Activated CD8-positive, alpha-beta memory T cell treated with anti-CD3 and anti-CD28 coated beads for 24 hours (primary cell): ENCODE measurements around the gene TCEA2.
A peak's percentile ranks its signal among the peaks of the same experiment; 100 is the strongest.

ENCODE experiments used
- DNase-seq: peaks from one replicate; pipeline ENCODE4 v3.0.0-alpha.2; 2020

TCEA2 gene

GRCh38 chr20:64067733-64068307, 4.8 kb downstream of the TCEA2 start:
- no peak for DNase-seq

DNA sequence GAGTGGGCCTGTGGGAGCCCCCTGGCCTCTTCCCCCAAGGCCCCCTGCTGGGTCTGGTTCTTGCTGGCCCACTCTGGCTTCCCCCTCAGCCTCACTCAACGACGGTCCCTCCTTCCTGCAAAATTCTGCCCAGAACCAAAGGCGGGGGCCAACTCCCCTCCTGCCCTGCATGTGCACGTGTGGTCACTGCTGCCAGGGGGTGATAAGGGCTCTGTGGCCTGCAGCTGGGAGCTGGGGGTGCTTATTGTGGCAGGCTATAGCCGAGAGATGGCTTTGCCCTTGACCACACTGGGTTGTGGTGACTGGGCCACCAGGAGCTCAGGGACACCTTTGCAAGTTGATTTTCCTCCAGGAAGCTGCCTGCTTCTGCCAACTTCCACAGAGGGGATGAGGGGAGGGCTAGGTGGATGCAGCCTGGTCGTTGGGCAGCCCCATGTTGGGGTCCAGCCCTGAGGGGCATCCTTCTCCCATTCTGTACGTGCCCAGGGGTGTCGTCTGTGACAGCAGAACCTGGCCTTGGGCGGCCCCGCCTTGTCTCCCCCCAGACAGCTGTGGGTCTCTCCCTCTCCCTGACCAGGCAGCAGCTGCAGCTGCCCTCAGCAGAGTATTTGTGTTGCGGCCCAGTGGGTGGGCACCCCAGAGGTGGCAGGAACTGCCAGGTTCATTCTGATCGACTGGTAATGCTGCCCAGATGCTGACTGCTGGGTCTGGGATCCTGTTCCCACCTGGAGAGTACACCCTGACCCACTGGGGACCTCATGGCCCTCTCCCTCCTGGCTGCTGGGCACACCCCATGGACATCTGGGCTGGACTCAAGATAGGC, 5.6 kb downstream of the TCEA2 start:
- no peak for DNase-seq

- DNase-seq: no peak
Measured at GRCh38 chr20:64069209-64069613, 6.2 kb downstream of the TCEA2 start.

DNA sequence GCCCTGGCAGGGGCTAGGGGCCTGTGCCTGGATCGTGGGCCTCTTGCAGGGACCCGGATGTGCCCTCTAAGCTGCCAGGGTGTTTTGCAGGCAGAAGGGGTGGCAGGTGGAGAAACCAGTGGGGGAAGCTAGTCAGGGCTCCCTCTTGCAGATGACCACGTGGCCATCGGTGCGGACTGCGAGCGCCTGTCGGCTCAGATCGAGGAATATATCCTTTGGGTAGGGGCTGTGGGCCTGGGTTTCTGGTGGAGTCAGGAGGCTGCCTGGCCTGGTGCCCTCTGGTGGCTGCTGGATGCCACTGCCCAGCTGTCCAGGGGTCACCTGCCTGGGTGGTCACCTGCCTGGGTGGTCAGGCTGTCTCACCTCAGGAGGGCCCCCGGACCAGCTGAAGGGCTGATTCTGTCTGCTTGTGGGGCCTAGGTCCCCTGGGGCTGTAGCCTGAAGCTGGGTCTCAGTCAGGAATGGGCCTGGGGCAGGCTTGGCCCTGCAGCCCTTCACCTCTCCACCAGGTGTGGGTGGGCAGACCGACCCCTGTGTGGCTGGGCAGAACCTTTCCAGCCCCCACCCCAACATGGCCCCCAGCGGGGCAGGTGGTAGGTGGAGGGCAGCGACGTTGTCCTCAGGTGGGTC, 6.7 kb downstream of the TCEA2 start:
- DNase-seq: no peak

DNA sequence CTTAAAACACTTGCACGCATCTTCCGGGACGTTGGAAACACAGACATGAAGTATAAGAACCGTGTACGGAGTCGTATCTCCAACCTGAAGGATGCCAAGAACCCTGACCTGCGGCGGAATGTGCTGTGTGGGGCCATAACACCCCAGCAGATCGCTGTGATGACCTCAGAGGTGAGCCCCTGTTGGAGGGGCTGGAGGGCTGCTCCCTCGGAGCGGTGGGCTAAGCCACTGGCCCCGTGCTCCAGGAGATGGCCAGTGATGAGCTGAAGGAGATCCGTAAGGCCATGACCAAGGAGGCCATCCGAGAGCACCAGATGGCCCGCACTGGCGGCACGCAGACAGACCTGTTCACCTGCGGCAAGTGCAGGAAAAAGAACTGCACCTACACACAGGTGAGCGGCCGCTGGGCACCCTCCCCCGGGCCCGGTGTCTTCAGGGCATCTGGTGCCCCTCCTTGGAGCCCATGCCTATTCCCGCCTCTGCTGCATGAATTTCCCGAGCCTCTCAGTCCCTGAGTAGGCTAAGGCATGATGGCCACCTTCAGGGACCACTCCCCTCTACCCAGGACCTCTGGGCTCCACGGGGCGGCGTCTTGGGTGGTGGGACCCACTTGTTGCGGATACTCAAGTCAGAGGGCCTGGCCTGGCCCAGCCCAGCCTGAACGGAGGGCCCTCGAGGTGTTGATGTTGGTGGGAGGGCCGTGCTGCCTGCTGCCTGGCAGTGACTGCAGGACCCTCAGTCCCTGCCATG, 7.4 kb downstream of the TCEA2 start:
- DNase-seq: no peak

- no peak for DNase-seq
Measured at GRCh38 chr20:64071341-64072332, 8.6 kb downstream of the TCEA2 start.

GRCh38 chr20:64072498-64073063, 9.6 kb downstream of the TCEA2 start:
- DNase-seq: no peak

- no peak for DNase-seq
Measured at GRCh38 chr20:64073476-64074183, 10.6 kb downstream of the TCEA2 start.

DNA sequence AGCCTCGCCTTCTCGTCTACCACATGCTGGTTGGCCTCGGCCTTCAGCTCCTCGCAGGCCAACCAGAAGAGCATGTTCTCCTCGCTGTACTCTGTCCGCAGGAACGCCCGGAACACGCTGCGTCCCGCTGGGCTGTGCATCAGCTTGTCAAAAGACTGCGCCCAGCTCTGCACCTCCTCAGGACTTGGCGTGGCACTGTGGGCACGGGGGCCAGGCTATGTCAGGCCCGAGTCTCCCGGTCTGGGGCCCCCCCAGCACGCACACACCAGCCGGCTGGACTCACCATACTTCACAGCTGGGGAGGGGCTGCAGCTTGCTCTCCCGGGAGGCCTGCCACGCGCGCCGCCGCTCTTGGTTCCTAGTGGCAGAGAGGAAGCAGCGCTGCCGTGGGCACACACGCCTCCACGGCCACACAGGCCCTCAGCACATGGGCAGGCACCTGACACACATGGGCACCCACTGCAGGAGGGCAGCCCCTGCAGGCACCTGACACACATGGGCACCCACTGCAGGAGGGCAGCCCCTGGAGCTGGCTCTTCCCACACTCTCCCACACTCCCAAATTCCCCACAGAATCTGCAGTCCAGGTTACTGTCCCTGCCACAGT, 11.3 kb downstream of the TCEA2 start:
- no peak for DNase-seq

DNA sequence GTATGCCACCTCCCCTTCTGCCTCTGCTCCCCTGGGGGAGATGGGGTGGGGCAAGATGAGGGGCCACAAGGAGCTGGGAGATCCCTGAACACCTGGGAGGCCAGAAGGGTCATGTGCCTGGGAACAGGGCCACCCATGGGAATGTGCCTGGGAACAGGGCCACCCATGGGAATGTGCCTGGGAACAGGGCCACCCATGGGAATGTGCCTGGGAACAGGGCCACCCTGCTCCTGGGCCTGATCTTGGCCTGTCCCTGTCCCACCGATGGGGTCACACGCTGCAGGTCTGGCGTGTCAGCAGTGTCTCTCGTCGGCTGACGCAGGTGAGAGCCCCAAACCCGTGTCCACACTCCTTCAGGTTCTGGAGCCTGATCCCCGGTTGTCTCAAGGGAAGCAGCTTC, 12.0 kb downstream of the TCEA2 start:
- DNase-seq: no peak

DNA sequence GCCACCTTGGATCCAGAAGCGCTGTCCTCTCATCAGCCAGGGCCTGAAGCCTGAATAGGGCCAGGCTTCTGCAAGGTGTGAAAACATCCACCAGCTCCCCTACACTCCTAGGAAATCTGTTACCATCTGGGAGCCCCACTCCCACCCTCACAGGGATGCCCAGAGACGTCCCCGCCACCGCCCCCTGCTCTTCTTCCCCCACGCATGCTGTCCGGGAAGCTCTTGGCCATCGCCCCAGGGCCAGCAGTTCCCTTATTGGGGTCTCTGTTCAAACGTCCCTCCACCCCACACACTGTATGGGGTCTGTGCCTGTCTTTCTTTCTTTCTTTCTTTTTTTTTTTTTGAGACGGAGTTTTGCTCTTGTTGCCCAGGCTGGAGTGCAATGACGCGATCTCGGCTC, 12.6 kb downstream of the TCEA2 start:
- DNase-seq: no peak

- DNase-seq: no peak
Measured at GRCh38 chr20:64076061-64076997, 13.3 kb downstream of the TCEA2 start.

DNA sequence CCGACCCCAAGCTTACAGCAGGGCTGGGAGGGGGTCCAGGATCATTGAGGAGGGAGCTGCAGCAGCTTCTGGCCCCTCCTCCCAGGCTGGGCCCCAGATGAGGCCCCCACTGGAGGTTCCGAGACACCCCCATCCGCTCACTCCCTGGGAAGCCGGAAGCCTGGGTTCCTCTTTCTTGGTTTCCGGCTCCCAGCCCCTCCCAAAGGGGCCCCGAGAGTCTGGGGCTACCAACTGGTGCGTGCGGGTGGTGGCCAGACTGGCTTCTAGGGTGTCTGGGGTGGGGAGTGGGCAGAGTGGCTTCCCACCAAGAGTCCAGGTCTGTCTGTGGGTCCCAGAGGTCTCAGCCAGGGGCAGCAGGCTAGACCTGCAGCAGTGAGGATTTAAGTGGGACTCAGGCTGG, 14.1 kb downstream of the TCEA2 start:
- peak; percentile 76 for DNase-seq

GRCh38 chr20:64077541-64077875, 14.5 kb downstream of the TCEA2 start:
- DNase-seq: no peak

GRCh38 chr20:64077876-64078551, 15.0 kb downstream of the TCEA2 start:
- DNase-seq: peak; percentile 77

- DNase-seq: no peak
Measured at GRCh38 chr20:64078934-64079272, 15.9 kb downstream of the TCEA2 start.

DNA sequence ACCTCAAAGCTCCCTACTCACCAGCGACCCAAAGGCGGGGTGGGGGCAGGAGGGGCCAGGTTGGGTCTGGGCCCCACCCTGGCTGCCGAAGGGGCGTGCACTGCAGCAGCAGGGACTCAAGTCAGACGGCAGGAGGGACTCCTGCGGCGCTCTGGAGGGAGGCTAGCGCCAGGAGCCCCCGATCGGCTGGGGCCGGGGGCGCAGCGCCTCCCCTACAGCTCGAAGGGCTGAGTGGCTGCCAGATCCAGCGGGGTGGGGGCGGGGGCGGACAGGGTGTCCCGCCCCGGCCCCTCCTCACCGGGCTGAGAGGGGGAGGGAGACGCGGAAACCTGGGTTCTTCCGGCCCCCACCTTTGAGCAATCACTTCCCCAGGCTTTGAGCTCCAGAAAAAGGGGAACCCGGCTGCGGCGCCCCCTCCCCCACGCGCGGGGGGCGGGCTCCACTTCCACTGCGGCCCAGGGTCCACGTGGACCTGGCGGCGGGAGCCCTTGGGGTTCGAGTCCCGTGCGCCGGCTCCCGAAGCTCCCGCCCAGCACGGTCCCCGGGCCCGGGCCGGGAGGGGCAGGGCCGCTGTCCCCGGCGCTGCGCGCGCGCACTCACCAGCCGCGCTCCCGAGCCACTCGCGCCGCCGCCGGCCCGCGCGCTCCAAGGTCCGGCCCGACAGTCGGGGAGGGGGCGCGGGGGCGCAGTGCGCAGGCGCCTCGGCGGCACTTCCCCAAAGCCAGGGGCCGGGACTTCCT, 16.4 kb downstream of the TCEA2 start, which contains the start of gene RGS19:
Gene RGS19 (minus strand): TSS at position 246 of the 740 bp plus-strand sequence. CDS start 2,632 bp downstream, outside the sequence.
- DNase-seq: peak; percentile 84
